Measurements from ENCODE around the gene FADD.

Gene FADD

DNA sequence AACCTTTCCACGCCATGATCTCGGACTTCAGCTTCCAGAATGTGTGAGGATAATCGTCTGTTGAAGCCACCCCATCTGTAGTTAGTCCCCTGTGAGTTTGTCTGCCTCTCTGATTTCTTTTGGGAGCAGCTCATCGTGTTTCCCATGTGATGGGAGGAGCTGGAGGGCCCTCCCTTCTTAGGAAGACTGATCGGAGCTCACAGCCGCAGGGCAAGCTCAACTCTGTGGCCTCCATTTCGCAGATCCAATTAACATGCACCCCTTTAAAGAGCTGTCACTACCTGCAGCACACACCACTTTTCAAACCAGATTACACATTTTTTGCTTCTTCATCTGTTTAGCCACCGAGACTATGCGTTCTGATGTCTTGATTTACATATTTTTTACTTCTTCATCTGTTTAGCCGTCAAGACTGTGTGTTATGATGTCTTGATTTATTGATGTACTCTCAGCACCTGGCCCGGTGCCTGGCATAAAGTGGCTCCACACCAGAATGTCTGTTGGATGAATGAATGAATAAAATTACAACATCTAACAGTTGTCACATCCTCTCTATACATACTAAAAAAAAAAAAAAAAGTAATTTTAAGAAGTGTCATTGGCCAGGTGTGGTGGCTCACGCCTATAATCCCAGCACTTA is 52.5 kb downstream of the FADD start:
- DNase-seq (ENCODE audit: low read depth): no peak
- H3K4me3 ChIP-seq (ENCODE audit: low read depth, low read length): no peak overlapping the region

All from skeletal muscle cell (primary cell).